Right renal cortex interstitium (tissue), 3 donors: Measurements from ENCODE around the gene PDPN. TPM values are rescaled to one million over a fixed set of nuclear protein-coding genes. Genes with fewer than 3 reads are reported as not detected.

Source experiments
- DNase-seq, 3 donors: peaks; one replicate each; pipeline ENCODE4 v3.0.0-alpha.2; 2013; ENCODE audit warnings: low read depth in 3 of 3, low spot score in 2 of 3
- polyA plus RNA-seq, 3 donors: library from polyadenylated mRNA; unstranded; fragments of 120-200 nt; gene quantifications; one replicate each; pipeline ENCODE4 v1.2.1, GENCODE V29; 2013; ENCODE audit not compliant: insufficient read length in 3 of 3

PDPN gene
- polyA plus RNA-seq, 3 donors, result 16.2 to 23.0 (median 16.9) TPM

- no peak for DNase-seq
Measured at GRCh38 chr1:13616234-13616633, 32.6 kb downstream of the PDPN start.

- DNase-seq, result no peak
Measured at GRCh38 chr1:13617108-13617507, 33.5 kb downstream of the PDPN start.

GRCh38 chr1:13617773-13618172, 34.1 kb downstream of the PDPN start:
- no peak for DNase-seq

- DNase-seq, result no peak
Measured at GRCh38 chr1:13618483-13618882, 34.9 kb downstream of the PDPN start.

GRCh38 chr1:13619909-13620308, 36.3 kb downstream of the PDPN start:
- DNase-seq, result no peak

GRCh38 chr1:13620825-13621224, 37.2 kb downstream of the PDPN start:
- no peak for DNase-seq

GRCh38 chr1:13622446-13622845, 38.8 kb downstream of the PDPN start:
- DNase-seq, result no peak

- no peak for DNase-seq
Measured at GRCh38 chr1:13623021-13623637, 39.5 kb downstream of the PDPN start.

GRCh38 chr1:13624526-13624925, 40.9 kb downstream of the PDPN start:
- no peak for DNase-seq

GRCh38 chr1:13627127-13627526, 43.5 kb downstream of the PDPN start:
- DNase-seq, result no peak

- no peak for DNase-seq
Measured at GRCh38 chr1:13628218-13628617, 44.6 kb downstream of the PDPN start.

- no peak for DNase-seq
Measured at GRCh38 chr1:13628711-13629110, 45.1 kb downstream of the PDPN start.

- DNase-seq, result no peak
Measured at GRCh38 chr1:13642306-13643004, 58.8 kb downstream of the PDPN start.

GRCh38 chr1:13643017-13643416, 59.4 kb downstream of the PDPN start:
- DNase-seq, result no peak

- DNase-seq, result no peak
Measured at GRCh38 chr1:13646521-13646920, 62.9 kb downstream of the PDPN start.

GRCh38 chr1:13651279-13651678, 67.6 kb downstream of the PDPN start:
- no peak for DNase-seq

GRCh38 chr1:13652238-13652637, 68.6 kb downstream of the PDPN start:
- DNase-seq, result no peak

- no peak for DNase-seq
Measured at GRCh38 chr1:13661539-13661938, 77.9 kb downstream of the PDPN start.

- no peak for DNase-seq
Measured at GRCh38 chr1:13662493-13662892, 78.9 kb downstream of the PDPN start.

- no peak for DNase-seq
Measured at GRCh38 chr1:13663969-13664368, 80.3 kb downstream of the PDPN start.

- DNase-seq, result no peak
Measured at GRCh38 chr1:13664451-13664850, 80.8 kb downstream of the PDPN start.

GRCh38 chr1:13666317-13666716, 82.7 kb downstream of the PDPN start:
- no peak for DNase-seq
